ENCODE data around the gene WNT16.
"Not testable (repeated sequence)": the region's sequence is repeated elsewhere in the genome, so short reads cannot be mapped to it uniquely, and the experiment has no call there.

The WNT16 gene

GRCh38 chr7:121307021-121307574 lies 21.7 kb upstream of the WNT16 start:
- no peak for DNase-seq

GRCh38 chr7:121313220-121313792 lies 15.5 kb upstream of the WNT16 start:
- no peak for DNase-seq

GRCh38 chr7:121313793-121314676 lies 14.8 kb upstream of the WNT16 start:
- DNase-seq, result peak; percentile 78

- not testable (repeated sequence) for DNase-seq
These were observed 13.6 kb upstream of the WNT16 start for GRCh38 chr7:121315170-121315569.

GRCh38 chr7:121322460-121322859 lies 6.3 kb upstream of the WNT16 start:
- no peak for DNase-seq

- no peak for DNase-seq
These were observed 5.1 kb upstream of the WNT16 start for GRCh38 chr7:121323515-121324302.

GRCh38 chr7:121327671-121328070 lies 1.1 kb upstream of the WNT16 start:
- DNase-seq, result no peak

- no peak for DNase-seq
These were observed 622 bp downstream of the WNT16 start for GRCh38 chr7:121329191-121330052.

GRCh38 chr7:121330053-121330833 lies 1.4 kb downstream of the WNT16 start:
- no peak for DNase-seq

GRCh38 chr7:121331048-121331447 lies 2.2 kb downstream of the WNT16 start:
- DNase-seq, result no peak

GRCh38 chr7:121331574-121331973 lies 2.8 kb downstream of the WNT16 start:
- DNase-seq, result no peak

- no peak for DNase-seq
These were observed 5.6 kb downstream of the WNT16 start for GRCh38 chr7:121334376-121334775.

- no peak for DNase-seq
These were observed 6.3 kb downstream of the WNT16 start for GRCh38 chr7:121334875-121335648.

GRCh38 chr7:121336579-121336978 lies 7.8 kb downstream of the WNT16 start:
- DNase-seq, result no peak

GRCh38 chr7:121337398-121337797 lies 8.6 kb downstream of the WNT16 start:
- DNase-seq, result no peak

- DNase-seq, result no peak
These were observed 10.3 kb downstream of the WNT16 start for GRCh38 chr7:121339082-121339481.

GRCh38 chr7:121341933-121342332 lies 13.1 kb downstream of the WNT16 start:
- DNase-seq, result no peak

- DNase-seq, result no peak
These were observed 13.8 kb downstream of the WNT16 start for GRCh38 chr7:121342631-121343030.

GRCh38 chr7:121343302-121343701 lies 14.5 kb downstream of the WNT16 start:
- DNase-seq, result peak; percentile 36

- DNase-seq, result no peak
These were observed 15.3 kb downstream of the WNT16 start for GRCh38 chr7:121344093-121344492.

GRCh38 chr7:121344497-121344896 lies 15.7 kb downstream of the WNT16 start:
- DNase-seq, result no peak

Data from kidney glomerular epithelial cell (primary cell).